GM23338 (cell line): Measurements from ENCODE around the gene GNB1L.

ENCODE experiments used
- CTCF ChIP-seq, 2 experiments: fragments of 200-600 bp in 1 of 2; sonication (generic) in 1 of 2; conservative IDR thresholded peaks; 2 replicates each; pipeline versions ENCODE4 v1.5.1 to v1.6.1; 2016 to 2017; ENCODE audit warnings: antibody characterized with exemption in 2 of 2, low read depth in 2 of 2, mild to moderate bottlenecking in 2 of 2, moderate library complexity in 1 of 2
- ETS1 ChIP-seq: IDR thresholded peaks from 2 replicates; pipeline ENCODE4 v1.6.1; 2016; ENCODE audit warnings: antibody characterized with exemption
- EZH2phosphoT487 ChIP-seq: fragments of 200-600 bp; sonication (generic); IDR thresholded peaks from one replicate; pipeline ENCODE4 v1.8.1; 2018; ENCODE audit warnings: antibody characterized with exemption; ENCODE audit not compliant: unreplicated experiment

GRCh38 chr22:19852177-19852781 lies 2.4 kb downstream of the GNB1L start:
- TF ChIP-seq ETS1 (no peak), CTCF (conservative IDR thresholded peaks at IDR 0.05; ENCODE audit: low read depth in 2 of 2) (no peak), EZH2phosphoT487 (no peak)
